Right renal cortex interstitium (tissue), 3 donors: ENCODE data around the gene MRPL34. TPM values are rescaled to one million over a fixed set of nuclear protein-coding genes. Genes with fewer than 3 reads are reported as not detected.
A peak's percentile ranks its signal among the peaks of the same experiment; 100 is the strongest.
"Not testable (repeated sequence)": the region's sequence is repeated elsewhere in the genome, so short reads cannot be mapped to it uniquely, and the experiment has no call there.

ENCODE experiments used
- DNase-seq, 3 donors: peaks; one replicate each; pipeline ENCODE4 v3.0.0-alpha.2; 2013; ENCODE audit warnings: low read depth in 3 of 3, low spot score in 2 of 3
- polyA plus RNA-seq, 3 donors: library from polyadenylated mRNA; unstranded; fragments of 120-200 nt; gene quantifications; one replicate each; pipeline ENCODE4 v1.2.1, GENCODE V29; 2013; ENCODE audit not compliant: insufficient read length in 3 of 3

Gene MRPL34
- polyA plus RNA-seq, 3 donors: 44.9 to 55.7 (median 51.8) TPM

GRCh38 chr19:17283504-17283996 is 22.1 kb upstream of the MRPL34 start:
- no peak for DNase-seq

- DNase-seq: no peak
Measured at GRCh38 chr19:17285415-17286135, 20.1 kb upstream of the MRPL34 start.

- DNase-seq: no peak
Measured at GRCh38 chr19:17286263-17286662, 19.4 kb upstream of the MRPL34 start.

- DNase-seq: no peak
Measured at GRCh38 chr19:17286752-17287151, 18.9 kb upstream of the MRPL34 start.

- DNase-seq: no peak
Measured at GRCh38 chr19:17289489-17289888, 16.2 kb upstream of the MRPL34 start.

- DNase-seq: peak in 1 of 3 donors; percentile 61
Measured at GRCh38 chr19:17292301-17293074, 13.2 kb upstream of the MRPL34 start.

- DNase-seq: no peak
Measured at GRCh38 chr19:17293605-17294004, 12.1 kb upstream of the MRPL34 start.

GRCh38 chr19:17294051-17294891 is 11.4 kb upstream of the MRPL34 start:
- no peak for DNase-seq

- DNase-seq: not testable (repeated sequence)
Measured at GRCh38 chr19:17295551-17295950, 10.1 kb upstream of the MRPL34 start.

GRCh38 chr19:17296273-17296672 is 9.4 kb upstream of the MRPL34 start:
- DNase-seq: no peak

GRCh38 chr19:17296976-17297375 is 8.7 kb upstream of the MRPL34 start:
- DNase-seq: no peak

- DNase-seq: no peak
Measured at GRCh38 chr19:17300992-17301619, 4.6 kb upstream of the MRPL34 start.

GRCh38 chr19:17302391-17303166 is 3.1 kb upstream of the MRPL34 start:
- DNase-seq: no peak

GRCh38 chr19:17303167-17303939 is 2.3 kb upstream of the MRPL34 start, which contains the start of gene ABHD8:
Gene ABHD8, minus strand, starts transcription at chr19:17303425. Its CDS starts 1,809 bp downstream, at chr19:17301616.
- peak; percentile 86 to 89 (median 87) for DNase-seq

GRCh38 chr19:17303940-17304267 is 1.8 kb upstream of the MRPL34 start:
- no peak for DNase-seq

GRCh38 chr19:17304386-17305215 is 1.1 kb upstream of the MRPL34 start:
- no peak for DNase-seq

GRCh38 chr19:17305216-17305516 is 506 bp upstream of the MRPL34 start:
- DNase-seq: no peak

GRCh38 chr19:17306285-17306714 is 628 bp downstream of the MRPL34 start:
- DNase-seq: no peak
